HUES64 (cell line): Measurements from ENCODE around the gene SSTR4.
"Not testable (repeated sequence)": the region's sequence is repeated elsewhere in the genome, so short reads cannot be mapped to it uniquely, and the experiment has no call there.

ENCODE experiments used
- H3K27ac ChIP-seq: 2 replicates; pipeline ENCODE4 v1.7.0; 2013; ENCODE audit warnings: low read depth, low read length, inconsistent platforms
- H3K27me3 ChIP-seq: 2 replicates; pipeline ENCODE4 v1.6.1; 2013; ENCODE audit warnings: mild to moderate bottlenecking, low read length; ENCODE audit not compliant: insufficient read depth
- H3K36me3 ChIP-seq: 2 replicates; pipeline ENCODE4 v1.6.1; 2013; ENCODE audit warnings: mild to moderate bottlenecking, low read length; ENCODE audit not compliant: insufficient read depth
- H3K4me1 ChIP-seq: 2 replicates; pipeline ENCODE4 v1.6.1; 2013; ENCODE audit warnings: mild to moderate bottlenecking, low read length, moderate library complexity; ENCODE audit not compliant: insufficient read depth
- H3K4me3 ChIP-seq: 2 replicates; pipeline ENCODE4 v1.5.1; 2013; ENCODE audit warnings: mild to moderate bottlenecking, low read length, moderate library complexity
- H3K9ac ChIP-seq: 2 replicates; pipeline ENCODE4 v1.6.1; 2013; ENCODE audit warnings: mild to moderate bottlenecking, low read depth, low read length
- H3K9me3 ChIP-seq: 2 replicates; pipeline ENCODE4 v1.6.1; 2013; ENCODE audit warnings: low read depth, low read length; ENCODE audit not compliant: insufficient read depth
- WGBS: fragments of 150-250, 120-280 bp; methylation state at CpG from one replicate; pipeline ENCODE4 v1.1.7; 2013; ENCODE audit warnings: missing lambda C conversion rate; 5-methylcytosine and 5-hydroxymethylcytosine counted together

Gene SSTR4

DNA sequence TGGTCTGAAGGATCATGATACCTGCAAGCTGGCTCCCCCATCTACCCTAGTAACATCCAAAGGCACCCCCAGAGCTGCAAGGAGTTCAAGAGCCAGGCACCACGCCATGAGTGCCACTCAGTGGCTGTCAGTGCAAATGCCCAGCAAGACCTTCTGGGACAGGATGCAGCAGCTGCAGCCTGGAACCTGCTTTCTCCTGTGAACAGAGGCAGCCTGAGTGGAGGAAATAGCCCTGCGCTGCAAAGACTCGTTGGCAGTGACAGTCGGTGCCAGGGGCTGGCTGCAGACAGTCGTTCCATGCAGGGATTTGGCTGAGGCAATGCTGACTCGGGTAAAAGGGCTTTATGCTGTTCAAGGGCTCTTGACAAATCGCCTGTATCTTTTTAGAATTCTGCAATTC lies 15.7 kb upstream of the SSTR4 start:
- WGBS = 91% methylated on average over 7 of the region's 7 CpGs
- no peaks in the 10 kb centered on the region for H3K4me1 ChIP-seq
- H3K9me3 ChIP-seq = 0 out of 2 replicates have a peak, but pooled peaks cover 2% of the 10 kb centered on the region
- no peaks in the 10 kb centered on the region for H3K36me3 ChIP-seq
- no peak overlapping the region for H3K9ac ChIP-seq
- H3K27ac ChIP-seq = no peak overlapping the region
- no peaks in the 10 kb centered on the region for H3K27me3 ChIP-seq
- H3K4me3 ChIP-seq = no peak overlapping the region

DNA sequence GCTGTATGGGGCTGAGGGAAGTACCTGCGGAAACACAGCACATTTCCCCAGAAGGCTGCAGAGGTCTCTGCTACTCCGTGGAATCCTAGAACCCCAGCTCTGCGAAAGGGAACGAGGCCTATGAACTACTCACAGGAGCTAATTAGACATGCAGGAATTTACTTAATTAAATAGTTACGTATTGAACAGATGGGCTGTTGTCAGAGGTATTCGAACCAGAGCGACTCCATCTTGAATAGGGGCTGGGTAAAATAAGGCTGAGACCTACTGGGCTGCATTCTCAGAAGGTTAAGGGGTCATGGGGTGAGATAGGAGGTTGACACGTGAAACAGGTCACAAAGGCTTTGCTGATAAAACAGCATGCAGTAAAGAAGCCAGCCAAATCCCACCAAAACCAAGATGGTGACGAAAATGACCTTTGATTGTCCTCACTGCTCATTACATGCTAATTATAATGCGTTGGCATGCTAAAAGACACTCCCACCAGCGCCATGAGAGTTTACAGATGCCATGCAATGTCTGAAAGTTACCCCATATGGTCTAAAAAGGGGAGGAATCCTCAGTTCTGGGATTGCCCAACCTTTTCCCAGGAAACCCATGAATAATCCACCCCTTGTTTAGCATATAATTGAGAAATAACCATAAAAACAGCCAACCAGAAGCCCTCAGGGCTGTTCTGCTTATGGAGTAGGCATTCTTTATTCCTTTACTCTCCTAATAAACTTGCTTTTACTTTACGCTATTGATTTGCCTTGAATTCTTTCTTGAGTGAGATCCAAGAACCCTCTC lies 14.7 kb upstream of the SSTR4 start:
- 87% methylated on average over 12 of the region's 12 CpGs for WGBS
- Histone ChIP-seq H3K9ac (no peak overlapping the region), H3K27ac (no peak overlapping the region), H3K36me3 (no peaks in the 10 kb centered on the region), H3K4me3 (no peak overlapping the region), H3K27me3 (no peaks in the 10 kb centered on the region), H3K4me1 (no peaks in the 10 kb centered on the region), H3K9me3 (no peaks in the 10 kb centered on the region)

- no peaks in the 10 kb centered on the region for H3K27me3 ChIP-seq
- H3K9me3 ChIP-seq = no peaks in the 10 kb centered on the region
- no peak overlapping the region for H3K27ac ChIP-seq
- 97% methylated on average over 1 of the region's 1 CpG for WGBS
- no peak overlapping the region for H3K4me3 ChIP-seq
- H3K9ac ChIP-seq = no peak overlapping the region
- no peaks in the 10 kb centered on the region for H3K36me3 ChIP-seq
- no peaks in the 10 kb centered on the region for H3K4me1 ChIP-seq
These were observed 13.6 kb upstream of the SSTR4 start for GRCh38 chr20:23021541-23021940.

DNA sequence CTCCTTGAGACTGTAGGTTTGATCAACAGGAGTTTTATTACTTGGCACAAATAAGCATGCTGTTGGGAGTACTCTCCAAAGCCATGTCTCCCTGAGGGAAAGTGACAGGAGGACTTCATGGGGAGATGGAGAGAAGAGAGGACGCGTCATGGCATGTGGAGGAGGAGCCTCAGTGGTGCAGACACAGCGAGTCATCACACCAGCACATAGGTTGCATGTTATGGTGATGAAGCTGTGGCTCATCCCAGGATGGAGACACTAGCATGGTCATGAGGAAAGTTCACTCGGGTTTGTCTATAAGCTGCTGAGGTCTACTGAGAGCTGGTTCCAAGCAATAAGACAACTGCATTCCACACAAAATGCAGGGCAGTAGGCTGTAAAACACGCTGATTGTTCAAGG lies 13.2 kb upstream of the SSTR4 start:
- WGBS = 94% methylated on average over 5 of the region's 5 CpGs

DNA sequence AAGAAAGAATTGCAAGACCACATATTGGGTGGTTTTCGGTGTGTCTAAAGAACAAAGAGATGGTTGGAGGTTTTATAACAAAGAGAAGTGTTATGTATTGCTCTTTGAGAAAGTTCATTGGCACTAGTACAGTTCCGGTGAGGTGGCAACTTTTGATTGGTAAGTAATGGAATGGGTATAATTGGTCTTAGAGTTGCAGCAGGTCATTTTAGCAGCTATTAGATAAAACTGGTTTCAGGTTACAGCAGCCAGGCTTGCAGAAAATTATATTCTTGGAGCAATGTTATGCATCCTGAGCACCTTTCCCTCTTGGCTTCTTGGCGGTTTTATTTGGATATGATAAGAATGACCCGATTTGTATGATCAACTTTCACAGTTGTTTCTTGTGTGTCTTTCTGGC lies 12.3 kb upstream of the SSTR4 start:
- no peaks in the 10 kb centered on the region for H3K4me1 ChIP-seq
- no peak overlapping the region for H3K9ac ChIP-seq
- WGBS = 95% methylated on average over 4 of the region's 4 CpGs
- H3K36me3 ChIP-seq = no peaks in the 10 kb centered on the region
- H3K4me3 ChIP-seq = no peak overlapping the region
- no peak overlapping the region for H3K27ac ChIP-seq
- no peaks in the 10 kb centered on the region for H3K27me3 ChIP-seq
- H3K9me3 ChIP-seq = no peaks in the 10 kb centered on the region

More for the DNA sequence above, 13.2 kb upstream of the SSTR4 start:
- Histone ChIP-seq H3K27ac (no peak overlapping the region), H3K4me3 (no peak overlapping the region), H3K4me1 (no peaks in the 10 kb centered on the region), H3K27me3 (no peaks in the 10 kb centered on the region), H3K9ac (no peak overlapping the region), H3K36me3 (no peaks in the 10 kb centered on the region), H3K9me3 (no peaks in the 10 kb centered on the region)

DNA sequence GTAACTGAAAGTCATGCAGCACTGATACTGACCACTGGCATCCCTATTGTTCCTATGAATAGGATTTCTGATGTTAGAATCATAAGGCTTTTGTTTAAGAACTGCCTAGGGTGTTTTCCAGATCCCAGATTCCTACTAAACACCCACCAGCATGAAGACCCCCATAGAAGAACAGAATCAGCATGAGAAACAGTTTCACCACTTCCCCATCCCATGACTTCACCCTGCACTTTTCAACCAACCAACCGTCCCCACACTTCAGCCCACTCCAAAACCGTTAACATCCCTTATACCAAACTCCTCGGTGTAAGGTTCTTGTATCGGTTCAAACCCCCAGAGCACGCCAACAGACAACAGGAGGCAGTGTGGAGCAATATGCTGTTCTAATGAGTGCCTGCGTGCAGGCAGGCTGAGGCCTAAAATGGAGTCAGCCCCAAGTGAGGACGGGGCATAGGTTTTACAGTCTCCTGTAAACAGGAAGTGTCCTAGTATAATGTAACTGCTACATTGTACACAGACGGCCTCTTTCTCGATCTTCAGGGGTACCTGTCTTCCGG lies 11.4 kb upstream of the SSTR4 start:
- no peaks in the 10 kb centered on the region for H3K9me3 ChIP-seq
- H3K4me3 ChIP-seq = no peak overlapping the region
- no peaks in the 10 kb centered on the region for H3K4me1 ChIP-seq
- 93% methylated on average over 10 of the region's 10 CpGs for WGBS
- H3K27me3 ChIP-seq = no peaks in the 10 kb centered on the region
- no peak overlapping the region for H3K27ac ChIP-seq
- H3K36me3 ChIP-seq = no peaks in the 10 kb centered on the region
- H3K9ac ChIP-seq = no peak overlapping the region

- Histone ChIP-seq H3K9me3 (no peaks in the 10 kb centered on the region), H3K36me3 (no peaks in the 10 kb centered on the region), H3K27ac (no peak overlapping the region), H3K9ac (no peak overlapping the region), H3K4me3 (no peak overlapping the region), H3K4me1 (no peaks in the 10 kb centered on the region), H3K27me3 (peaks cover 9% of the 10 kb centered on the region)
- 58% methylated on average over 2 of the region's 3 CpGs for WGBS
These were observed 10.4 kb upstream of the SSTR4 start for GRCh38 chr20:23024701-23025100.

DNA sequence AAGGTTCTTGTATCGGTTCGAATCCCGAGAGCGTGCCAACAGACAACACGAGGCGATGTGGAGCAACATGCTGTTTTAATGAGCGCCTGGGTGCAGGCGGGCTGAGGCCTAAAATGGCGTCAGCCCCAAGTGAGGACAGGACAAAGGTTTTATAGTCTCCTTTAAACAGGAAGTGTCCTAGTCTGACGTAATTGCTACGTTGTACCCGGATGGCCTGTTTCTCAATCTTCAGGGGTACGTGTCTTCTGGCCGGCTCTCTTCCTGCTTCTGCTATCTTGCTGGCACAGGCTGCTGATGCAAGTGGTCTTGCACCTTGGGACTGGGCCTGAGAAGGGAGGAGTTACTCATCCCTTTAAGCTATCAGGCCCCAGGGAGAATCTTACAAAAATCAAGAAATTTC lies 9.6 kb upstream of the SSTR4 start:
- not testable (repeated sequence) for H3K27me3 ChIP-seq, H3K4me1 ChIP-seq, H3K27ac ChIP-seq, H3K9ac ChIP-seq, H3K36me3 ChIP-seq, H3K9me3 ChIP-seq, H3K4me3 ChIP-seq
- WGBS = 95% methylated on average over 14 of the region's 14 CpGs

- no peaks in the 10 kb centered on the region for H3K9me3 ChIP-seq
- H3K36me3 ChIP-seq = no peaks in the 10 kb centered on the region
- no peaks in the 10 kb centered on the region for H3K4me1 ChIP-seq
- 89% methylated on average over 1 of the region's 1 CpG for WGBS
- no peak overlapping the region for H3K27ac ChIP-seq
- H3K27me3 ChIP-seq = peaks cover 13% of the 10 kb centered on the region
- no peak overlapping the region for H3K4me3 ChIP-seq
- no peak overlapping the region for H3K9ac ChIP-seq
These were observed 7.4 kb upstream of the SSTR4 start for GRCh38 chr20:23027721-23028120.

DNA sequence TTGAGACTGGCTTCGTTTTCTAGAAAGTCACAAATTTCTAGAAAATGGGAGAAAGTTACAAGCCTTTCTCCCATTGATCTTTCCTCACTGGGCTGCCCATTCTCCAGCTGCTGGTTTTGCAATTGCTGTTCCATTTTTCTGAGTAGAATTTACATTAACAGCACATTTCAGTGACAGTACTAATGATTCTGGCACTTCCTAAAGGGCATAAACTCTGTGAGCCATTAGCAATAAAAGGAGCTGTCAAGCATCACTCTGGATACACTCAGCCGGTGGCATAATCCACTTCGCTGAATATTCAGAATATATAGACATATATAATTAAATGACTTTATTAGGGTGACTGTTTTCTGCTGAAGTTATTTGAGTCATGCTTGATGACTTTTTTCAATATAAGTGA lies 6.7 kb upstream of the SSTR4 start:
- H3K4me3 ChIP-seq = no peak overlapping the region
- H3K27me3 ChIP-seq = peaks cover 20% of the 10 kb centered on the region
- H3K27ac ChIP-seq = no peak overlapping the region
- no peaks in the 10 kb centered on the region for H3K4me1 ChIP-seq
- no peak overlapping the region for H3K9ac ChIP-seq
- 94% methylated on average over 2 of the region's 3 CpGs for WGBS
- H3K9me3 ChIP-seq = no peaks in the 10 kb centered on the region
- no peaks in the 10 kb centered on the region for H3K36me3 ChIP-seq

- H3K27me3 ChIP-seq = peaks cover 29% of the 10 kb centered on the region
- 81% methylated on average over 3 of the region's 4 CpGs for WGBS
These were observed 5.8 kb upstream of the SSTR4 start for GRCh38 chr20:23029324-23029723.

More at GRCh38 chr20:23029324-23029723, 5.8 kb upstream of the SSTR4 start:
- Histone ChIP-seq H3K36me3 (no peaks in the 10 kb centered on the region), H3K27ac (no peak overlapping the region), H3K4me1 (no peaks in the 10 kb centered on the region), H3K9ac (no peak overlapping the region), H3K4me3 (no peak overlapping the region), H3K9me3 (no peaks in the 10 kb centered on the region)
